IPS-NIHi11 (cell line): ENCODE data around the gene PBX1.
A peak's percentile ranks its signal among the peaks of the same experiment; 100 is the strongest.

ENCODE experiments used
- DNase-seq: peaks from one replicate; pipeline ENCODE4 v3.0.0; 2012; ENCODE audit warnings: mixed read lengths, low spot score

The PBX1 gene

GRCh38 chr1:164876398-164877116 is 317.6 kb downstream of the PBX1 start:
- no peak for DNase-seq

GRCh38 chr1:164880199-164880598 is 321.2 kb downstream of the PBX1 start:
- DNase-seq, result no peak

- DNase-seq, result no peak
Observed at GRCh38 chr1:164880644-164881043, 321.7 kb downstream of the PBX1 start.

- no peak for DNase-seq
Observed at GRCh38 chr1:164885311-164885710, 326.3 kb downstream of the PBX1 start.

- DNase-seq, result no peak
Observed at GRCh38 chr1:164886101-164886500, 327.1 kb downstream of the PBX1 start.

- peak; percentile 43 for DNase-seq
Observed at GRCh38 chr1:164891615-164892014, 332.6 kb downstream of the PBX1 start.

GRCh38 chr1:164895026-164895912 is 336.3 kb downstream of the PBX1 start:
- no peak for DNase-seq

GRCh38 chr1:164901031-164901430 is 342.0 kb downstream of the PBX1 start:
- no peak for DNase-seq
